Sciatic nerve (tissue), 2 donors: Measurements from ENCODE around the gene LPAR1. TPM values are rescaled to one million over a fixed set of nuclear protein-coding genes. Genes with fewer than 3 reads are reported as not detected.

ENCODE experiments used
- ATAC-seq: fragments of 200-7000 bp; cut with Tn5 transposase; one replicate; pipeline ENCODE4 v1.9.1; 2020; ENCODE audit warnings: mild to moderate bottlenecking, moderate library complexity
- DNase-seq: peaks from one replicate; pipeline ENCODE4 v3.0.0-alpha.2; 2020; ENCODE audit warnings: low spot score
- intact Hi-C: fragments of 100-400 bp; cut with DNase I; formaldehyde crosslinking; loops from one replicate; pipeline ENCODE4 v1.14.2; 2022
- total RNA-seq: library from RNA; stranded (reverse); fragmentation: NEBNext Ultra II Directional; extraction: Animal tissue kit (Norgen Biotek cat#: 25700); gene quantifications from one replicate; pipeline ENCODE4 v1.2.1, GENCODE V29; 2021
- donor health status: DM: no; HTN: no; CAD: no.
- donor health status: DM: no; HTN: no; CAD: no.

The LPAR1 gene
- total RNA-seq, 1 donor from 2014 or later: 170 TPM

DNA sequence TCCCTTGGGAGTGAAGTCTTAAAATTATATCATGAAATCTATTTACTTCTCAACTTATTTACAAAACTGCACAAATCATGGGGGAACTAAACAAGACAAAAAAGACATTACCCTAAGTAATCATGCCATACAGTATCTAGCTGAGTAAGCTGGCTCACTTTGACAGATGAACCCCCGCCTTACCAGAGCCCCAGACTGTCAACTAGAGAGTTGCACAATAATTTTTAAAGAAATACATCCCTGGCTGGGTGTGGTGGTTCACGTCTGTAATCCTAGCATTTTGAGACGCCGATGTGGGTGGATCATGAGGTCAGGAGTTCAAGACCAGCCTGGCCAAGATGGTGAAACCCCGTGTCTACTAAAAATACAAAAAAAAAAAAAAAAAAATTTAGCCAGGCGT lies 62.3 kb downstream of the LPAR1 start:
- peak; percentile 66 for ATAC-seq

DNA sequence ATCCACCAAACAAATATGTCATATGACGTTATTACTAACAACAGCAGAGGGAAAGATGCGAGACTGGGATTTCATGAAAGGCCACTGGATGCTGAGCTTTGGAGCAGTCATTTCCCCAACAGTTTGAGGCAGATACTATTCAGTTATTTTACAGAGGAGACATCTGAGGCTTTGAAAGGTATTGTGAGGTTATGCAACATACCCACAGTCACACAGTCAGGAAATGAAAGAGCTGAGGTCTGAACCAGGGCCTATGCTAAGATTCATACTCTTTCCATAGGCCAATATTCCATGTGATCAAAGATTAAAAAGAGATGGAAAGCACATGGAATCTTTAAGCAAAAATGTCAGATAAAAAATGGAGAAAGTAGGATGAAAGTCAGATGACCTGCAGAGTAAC lies 63.0 kb downstream of the LPAR1 start:
- no peak for DNase-seq
- no peak for ATAC-seq
- intact Hi-C loops: no loop called here

More for the DNA sequence above, 62.3 kb downstream of the LPAR1 start:
- intact Hi-C loops: no loop called here
- no peak for DNase-seq

DNA sequence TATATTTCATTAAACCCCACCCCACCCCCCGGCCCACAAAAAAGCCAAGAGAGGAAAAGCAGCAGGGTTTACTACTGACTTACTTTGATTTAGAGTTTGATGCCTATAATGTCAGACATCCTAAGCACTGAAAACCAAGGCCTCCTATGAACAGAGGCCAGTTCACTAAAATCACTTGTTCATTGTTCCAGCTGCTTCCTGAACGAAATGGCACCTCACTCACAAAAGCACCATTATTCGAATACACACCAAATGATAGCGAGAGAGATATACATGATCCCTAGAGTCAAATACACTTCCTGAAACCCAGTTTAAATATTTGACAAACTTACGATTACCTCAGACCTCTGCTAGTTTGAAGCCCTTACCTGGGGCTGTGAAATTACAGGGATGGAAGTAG lies 66.6 kb downstream of the LPAR1 start:
- intact Hi-C loops: no loop called here
- DNase-seq (no peak), ATAC-seq (no peak)

DNA sequence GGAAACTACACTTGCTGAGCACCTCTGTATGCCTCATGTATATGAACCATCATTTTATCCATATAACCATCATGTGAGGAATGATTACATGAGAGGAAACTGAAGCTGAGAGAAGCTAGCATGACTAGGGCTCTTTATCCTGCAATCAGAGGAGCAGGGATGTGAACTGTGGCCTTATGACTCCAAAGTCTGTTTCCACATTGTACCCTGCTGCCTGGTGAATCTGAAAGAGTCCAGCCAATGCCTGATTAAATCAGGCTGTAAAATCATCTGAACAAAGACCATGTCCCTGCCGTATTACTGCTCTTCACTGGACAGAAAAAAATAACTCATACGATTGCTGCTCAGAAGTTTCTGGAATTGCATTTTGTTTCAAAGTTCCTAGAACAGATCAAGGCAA lies 67.0 kb downstream of the LPAR1 start:
- DNase-seq (no peak), ATAC-seq (no peak)
- intact Hi-C loops: no loop called here

DNA sequence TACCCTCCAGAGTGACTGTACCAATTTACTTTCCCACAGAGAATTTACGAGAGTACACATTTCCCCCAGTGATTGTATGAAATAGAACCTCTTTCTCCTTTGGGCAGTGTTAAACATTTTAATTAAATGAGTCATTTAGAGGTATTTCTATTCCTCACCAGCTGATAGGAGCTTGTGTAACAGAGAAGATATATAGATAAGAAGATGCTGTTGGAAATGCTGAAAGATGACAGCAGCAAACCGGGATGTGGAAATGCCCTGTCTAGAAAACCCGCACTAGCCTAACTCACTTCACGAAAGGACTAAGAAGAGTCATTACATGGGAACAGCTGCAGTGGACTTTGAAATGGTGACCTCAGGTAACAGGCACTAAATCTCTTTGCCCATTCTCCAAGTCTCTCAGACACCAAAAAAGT lies 68.3 kb downstream of the LPAR1 start:
- ATAC-seq: no peak
- intact Hi-C loops: no loop called here
- no peak for DNase-seq

DNA sequence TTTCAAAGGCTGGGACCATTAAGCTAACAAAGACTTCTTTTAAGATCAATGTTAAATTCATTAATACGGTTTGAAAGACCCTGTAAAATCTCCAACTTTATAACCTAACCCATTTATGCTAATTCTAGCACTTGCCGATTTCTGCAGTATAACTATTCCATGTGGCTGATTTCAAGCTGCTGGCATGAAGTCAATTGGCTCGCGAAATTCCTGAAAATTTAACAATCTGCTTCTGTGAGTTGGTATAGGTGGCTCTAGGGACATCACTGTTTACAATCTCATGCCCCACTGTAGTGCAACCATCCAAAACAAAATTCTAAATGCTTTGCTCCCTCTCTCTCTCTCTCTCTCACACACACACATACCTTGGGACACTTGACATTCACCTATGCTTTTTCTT lies 70.2 kb downstream of the LPAR1 start:
- DNase-seq (no peak), ATAC-seq (no peak)
- intact Hi-C loops: no loop called here

DNA sequence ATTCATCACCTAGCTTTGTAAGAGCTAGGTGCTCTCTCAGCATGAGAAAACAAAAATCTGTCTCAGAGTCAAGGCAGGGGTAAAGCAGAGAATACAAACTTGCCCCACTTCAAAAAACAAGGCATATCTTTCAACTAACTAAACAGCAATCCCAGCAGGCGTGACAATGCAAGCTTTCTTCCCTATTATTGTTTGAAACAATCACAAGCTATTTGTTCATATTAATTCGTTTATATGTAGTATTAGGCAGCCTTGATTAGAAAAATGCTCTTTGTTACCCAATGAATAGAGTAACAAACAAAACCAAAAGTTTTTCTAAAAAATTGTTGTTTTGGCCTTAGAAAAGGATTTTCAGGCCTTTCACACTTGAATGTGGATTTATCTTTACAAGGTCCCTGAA lies 71.1 kb downstream of the LPAR1 start:
- intact Hi-C loops: no loop called here
- ATAC-seq (no peak), DNase-seq (no peak)

DNA sequence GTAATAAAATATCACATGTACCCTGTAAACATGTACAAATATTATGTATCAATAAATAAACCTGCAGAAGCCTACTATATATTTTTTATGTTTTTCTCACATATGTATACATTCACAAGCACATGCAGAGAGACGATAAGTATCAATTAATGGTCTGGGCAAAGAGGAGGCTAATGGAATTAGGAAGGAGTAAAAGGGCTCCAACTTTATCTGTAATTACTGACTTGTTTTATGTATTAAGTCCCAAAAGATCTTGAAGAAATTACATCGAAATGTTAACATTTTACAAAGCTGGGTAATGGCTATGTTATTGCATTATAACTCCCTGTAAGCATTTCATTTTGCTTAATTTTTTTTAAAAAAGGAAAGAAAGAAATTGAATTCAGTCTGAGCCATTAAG lies 78.0 kb downstream of the LPAR1 start:
- no peak for DNase-seq
- intact Hi-C loops: no loop called here

DNA sequence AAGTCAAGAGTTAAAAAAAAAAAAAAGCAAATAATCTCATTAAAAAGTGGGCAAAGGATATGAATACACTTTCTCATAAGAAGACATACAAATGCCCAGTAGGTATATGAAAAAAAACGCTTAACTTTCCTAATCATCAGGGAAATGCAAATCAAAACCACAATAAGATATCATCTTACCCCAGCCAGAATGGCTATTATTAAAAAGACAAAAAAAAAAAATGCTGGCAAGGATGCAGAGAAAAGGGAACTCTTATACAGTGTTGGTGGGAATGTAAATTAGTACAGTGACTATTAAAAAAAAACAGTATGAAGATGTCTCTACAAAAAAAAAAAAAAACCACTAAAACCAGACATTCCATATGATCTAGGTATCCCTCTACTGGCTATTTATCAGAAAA lies 79.4 kb downstream of the LPAR1 start:
- intact Hi-C loops: no loop called here
- ATAC-seq: no peak
- no peak for DNase-seq

More for the DNA sequence above, 78.0 kb downstream of the LPAR1 start:
- no peak for ATAC-seq

DNA sequence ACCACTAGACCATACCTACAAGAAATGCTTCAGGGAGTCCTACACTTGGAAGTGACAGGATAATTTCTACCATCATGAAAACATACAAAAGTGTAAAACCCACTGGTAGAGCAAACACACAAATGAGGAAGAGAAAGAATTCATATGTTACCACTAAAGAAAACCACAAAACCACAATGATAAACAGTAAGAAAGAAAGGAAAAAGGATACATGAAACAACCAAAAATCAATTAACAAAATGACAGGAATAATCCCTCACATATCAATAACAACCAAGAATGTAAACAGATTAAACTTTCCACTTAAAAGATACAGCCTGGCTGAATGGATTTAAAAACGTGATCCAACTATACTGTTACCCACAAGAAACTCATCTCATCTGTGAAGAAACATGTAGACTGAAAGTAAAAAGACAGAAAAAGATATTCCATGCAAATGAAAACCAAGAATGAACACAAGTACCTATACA lies 83.4 kb downstream of the LPAR1 start:
- no peak for DNase-seq
- intact Hi-C loops: no loop called here

DNA sequence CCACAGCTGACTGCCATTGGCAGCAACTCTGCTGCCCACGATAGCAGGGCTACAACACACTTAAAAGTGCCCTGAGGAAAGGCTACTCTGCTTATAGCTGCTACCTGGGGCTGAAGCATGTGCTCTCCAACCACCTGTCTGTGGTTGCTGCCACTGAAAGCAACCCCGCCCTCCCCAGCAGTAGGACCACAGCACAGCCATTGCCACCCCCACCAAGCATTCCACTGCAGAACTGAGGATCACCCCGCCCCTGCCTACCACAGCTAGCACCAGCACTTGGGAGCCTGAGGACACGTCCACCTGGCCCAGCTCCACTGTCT lies 85.8 kb downstream of the LPAR1 start:
- DNase-seq (no peak), ATAC-seq (peak; percentile 33)
- intact Hi-C loops: no loop called here

More for the DNA sequence above, 83.4 kb downstream of the LPAR1 start:
- no peak for ATAC-seq

DNA sequence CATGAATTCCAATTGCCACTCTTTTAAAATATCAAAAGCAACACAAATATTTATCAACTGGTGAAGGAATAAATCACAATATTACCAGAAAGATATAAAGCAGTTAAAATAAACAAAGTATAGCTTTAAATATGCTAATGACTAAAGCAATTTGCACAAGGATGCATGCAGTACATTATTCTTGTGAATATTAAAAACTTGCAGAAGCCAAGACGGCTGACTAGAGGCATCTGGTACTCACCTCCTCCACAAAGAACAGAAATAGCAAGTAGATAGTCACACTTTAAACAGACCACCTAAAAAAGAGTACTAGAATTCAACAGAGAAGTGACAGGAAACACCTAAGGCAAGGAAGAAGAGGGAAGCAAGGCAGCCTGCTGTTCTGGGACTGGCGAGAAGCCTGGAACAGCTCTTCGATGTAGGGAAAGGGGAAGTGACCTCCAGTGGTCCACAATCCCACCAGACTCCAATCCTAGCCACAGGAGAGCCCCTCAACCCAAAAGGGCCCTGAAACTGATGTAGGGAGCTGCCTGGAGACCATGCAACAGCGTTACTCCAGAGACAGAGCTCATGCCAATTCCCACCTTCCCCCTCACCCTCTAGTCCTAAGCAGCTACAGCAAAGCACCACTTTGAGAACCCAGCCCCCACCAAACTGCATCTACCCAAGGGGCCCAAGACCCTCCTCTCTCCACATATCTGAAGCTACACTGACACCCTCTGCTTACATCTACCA lies 86.3 kb downstream of the LPAR1 start:
- ATAC-seq (peak; percentile 38), DNase-seq (no peak)
- intact Hi-C loops: no loop called here

DNA sequence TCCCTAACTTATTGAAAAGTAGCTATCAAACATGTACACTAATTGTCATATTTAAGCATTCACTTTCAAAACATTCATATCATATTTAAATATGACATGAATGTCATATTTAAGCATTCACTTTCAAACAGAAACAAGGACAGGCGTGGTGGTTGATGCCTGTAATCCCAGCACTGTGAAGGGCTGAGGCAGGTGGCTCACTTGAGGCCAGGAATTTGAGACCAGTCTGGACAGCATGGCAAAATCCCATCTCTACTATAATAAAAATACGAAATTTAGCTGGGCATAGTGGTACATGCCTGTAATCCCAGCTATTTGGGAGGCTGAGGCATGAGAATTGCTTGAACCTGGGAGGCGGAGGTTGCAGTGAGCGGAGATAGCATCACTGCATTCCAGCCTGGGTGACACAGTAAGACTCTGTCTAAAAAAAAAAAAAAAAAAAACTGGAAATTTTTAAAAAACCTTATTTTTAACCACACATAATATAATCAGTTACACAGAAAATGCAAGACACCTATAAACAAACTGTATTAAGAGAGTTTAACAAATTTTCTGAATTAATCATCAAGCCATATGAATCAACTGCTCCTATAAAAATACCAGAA lies 88.1 kb downstream of the LPAR1 start:
- DNase-seq: no peak
- ATAC-seq: no peak
- intact Hi-C loops: no loop called here

DNA sequence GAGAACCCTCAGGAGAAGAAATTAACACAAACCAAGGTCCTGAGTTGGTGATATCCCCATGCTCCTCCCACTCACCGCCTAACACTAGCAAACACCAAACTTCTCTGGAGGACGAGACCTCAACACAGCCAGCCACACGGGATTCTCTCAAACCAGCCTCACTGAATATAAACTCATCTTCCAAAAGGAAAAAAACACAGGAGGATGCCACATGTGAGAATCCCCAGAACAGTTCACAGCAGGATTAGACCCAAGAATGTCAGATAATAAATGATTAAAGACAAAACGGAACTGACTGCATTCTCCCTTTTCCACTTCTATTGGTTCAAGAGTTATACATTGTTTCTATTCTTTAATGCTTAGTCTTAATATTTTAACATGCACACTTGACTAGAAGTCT lies 89.2 kb downstream of the LPAR1 start:
- DNase-seq (no peak), ATAC-seq (no peak)
- intact Hi-C loops: no loop called here

DNA sequence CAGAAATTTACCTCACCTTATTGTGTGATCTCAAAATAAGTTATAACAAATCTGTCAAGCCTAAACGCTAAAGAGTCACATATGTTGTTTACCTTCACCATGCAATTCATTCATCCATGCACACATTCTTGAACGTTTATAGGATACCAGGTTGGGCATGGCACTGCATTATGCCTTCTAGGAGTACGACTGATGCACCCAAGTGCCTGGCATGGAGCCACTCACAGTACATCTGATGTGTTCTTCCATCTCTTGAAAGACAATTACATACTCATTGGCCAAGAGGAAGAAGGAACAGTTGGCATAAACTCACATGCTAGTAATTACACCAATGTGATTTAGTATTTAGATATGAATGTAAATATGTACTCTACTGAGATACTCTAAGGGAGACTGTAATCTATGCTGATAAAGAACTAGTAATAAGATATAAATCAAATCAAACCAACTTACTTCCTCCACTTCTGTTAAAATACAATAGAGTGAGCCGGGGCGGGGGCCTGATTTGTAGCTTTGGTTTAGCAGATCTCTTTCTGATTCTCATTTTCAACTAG lies 90.7 kb downstream of the LPAR1 start:
- no peak for DNase-seq
- intact Hi-C loops: no loop called here
- no peak for ATAC-seq

DNA sequence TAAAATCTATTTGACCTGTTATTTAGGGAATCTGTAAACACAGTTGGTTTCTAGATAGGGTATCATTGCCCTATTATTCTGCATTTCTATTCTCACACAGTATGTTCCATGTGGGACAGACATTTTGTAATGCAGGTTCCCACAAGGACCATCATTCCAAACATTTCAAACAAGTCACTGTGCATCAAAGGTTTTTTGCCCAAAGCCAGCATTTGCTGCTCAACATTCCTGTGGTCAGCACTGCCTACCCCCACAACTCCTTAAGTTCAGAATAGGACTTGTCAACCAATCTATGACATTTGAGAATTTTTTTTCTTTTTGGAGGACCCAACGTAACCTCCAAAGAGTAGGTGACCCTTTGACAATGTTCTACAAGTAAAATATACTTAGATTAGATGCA lies 95.7 kb downstream of the LPAR1 start:
- DNase-seq (no peak), ATAC-seq (no peak)
- intact Hi-C loops: no loop called here

DNA sequence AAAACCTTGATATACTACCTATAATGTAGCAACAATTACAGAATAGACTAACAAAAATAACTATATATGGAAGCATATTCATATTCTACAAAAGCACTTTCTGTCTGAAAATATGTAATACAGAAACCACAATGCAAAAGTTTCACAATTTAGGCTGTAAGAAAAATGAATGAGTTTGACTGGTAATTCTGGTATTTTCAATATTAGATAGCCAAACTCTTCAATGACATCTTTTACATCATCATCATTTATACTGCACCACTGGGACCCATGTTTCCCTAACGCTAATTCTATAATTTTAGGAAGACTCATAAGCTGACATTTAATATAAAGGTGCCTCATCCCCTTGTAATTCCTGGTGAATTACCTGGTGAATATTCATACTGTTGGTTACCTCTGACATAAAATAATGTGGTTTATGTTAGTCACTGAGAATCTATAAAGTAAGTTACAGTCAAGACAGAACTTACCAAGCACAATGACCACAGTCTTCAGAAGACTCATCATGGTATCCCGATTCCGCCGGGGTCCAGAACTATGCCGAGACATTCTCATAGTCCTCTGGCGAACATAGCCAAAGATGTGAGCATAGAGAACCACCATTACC lies 97.2 kb downstream of the LPAR1 start:
- ATAC-seq (no peak), DNase-seq (no peak)
- intact Hi-C loops: no loop called here

DNA sequence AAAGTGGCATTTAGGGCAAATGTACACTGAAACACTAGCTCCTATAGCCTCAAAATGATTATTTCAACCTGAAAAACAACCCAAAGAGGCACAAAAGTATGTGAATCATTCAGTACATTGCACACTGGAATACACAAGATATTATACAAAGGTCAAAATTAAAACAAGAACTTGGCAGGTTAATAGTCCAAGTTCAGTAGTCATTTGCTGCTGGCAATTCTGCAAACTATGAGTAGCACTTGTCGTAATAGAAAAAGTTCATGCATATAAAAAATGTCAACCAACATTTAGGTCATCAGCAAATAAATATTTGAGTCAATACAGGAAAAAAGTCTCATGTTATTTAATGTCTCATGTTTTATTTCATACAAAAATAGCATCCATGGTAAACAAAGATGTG lies 98.7 kb downstream of the LPAR1 start:
- DNase-seq: no peak
- intact Hi-C loops: no loop called here
- no peak for ATAC-seq

DNA sequence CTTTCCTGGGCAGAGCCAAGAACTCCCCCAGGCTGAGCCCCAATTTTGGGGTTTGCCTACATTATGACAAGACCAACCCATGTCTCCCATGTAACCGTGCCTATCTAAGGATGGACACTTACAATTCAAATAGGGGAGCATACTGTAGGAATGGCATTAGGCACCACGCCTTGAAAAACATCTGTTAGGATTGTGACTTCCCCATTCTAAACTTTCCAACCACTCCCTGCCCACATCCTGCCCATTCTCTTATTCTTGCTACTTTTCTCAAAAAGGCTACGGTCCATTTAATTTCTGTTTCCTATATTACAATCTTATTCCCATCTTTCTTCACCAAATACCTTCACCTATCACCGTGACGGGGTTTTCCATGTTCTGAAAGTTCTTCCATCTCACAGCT lies 99.2 kb downstream of the LPAR1 start:
- DNase-seq (no peak), ATAC-seq (peak; percentile 7)
- intact Hi-C loops: no loop called here

DNA sequence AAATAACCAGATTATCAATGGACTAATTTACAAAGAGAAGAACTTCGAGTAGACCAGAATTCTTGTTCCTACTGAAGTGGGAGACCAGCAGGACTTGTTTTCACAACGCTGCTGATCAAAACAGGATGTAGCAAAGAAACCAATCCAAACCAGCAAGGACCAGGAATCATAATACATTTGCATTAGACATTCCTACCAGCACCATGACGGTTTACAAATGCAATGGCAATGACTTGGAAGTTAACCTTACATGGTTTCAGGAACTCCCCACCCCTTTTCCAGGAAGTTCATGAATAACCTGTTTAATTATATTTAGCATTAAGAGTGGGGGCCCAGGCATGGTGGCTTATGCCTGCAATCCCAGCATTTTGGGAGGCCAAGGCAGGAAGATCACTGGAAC lies 100.0 kb downstream of the LPAR1 start:
- ATAC-seq (no peak), DNase-seq (no peak)
- intact Hi-C loops: no loop called here
